Liver (tissue), 9 donors: ENCODE data around the gene MAP3K5. TPM values are rescaled to one million over a fixed set of nuclear protein-coding genes. Genes with fewer than 3 reads are reported as not detected.

Source experiments
- DNase-seq: peaks from one replicate; pipeline ENCODE4 v3.0.0-alpha.2; 2017; ENCODE audit warnings: low spot score
- H3K27ac ChIP-seq, 2 donors: one replicate each; pipeline ENCODE4 v1.7.0; 2013; ENCODE audit warnings: inconsistent platforms in 2 of 2, low read length in 2 of 2, control low read depth in 1 of 2, low read depth in 1 of 2, mild to moderate bottlenecking in 1 of 2
- H3K27me3 ChIP-seq, 4 donors: one replicate each; pipeline versions ENCODE4 v1.6.1 to v1.7.0; 2013; ENCODE audit warnings: low read length in 3 of 4, inconsistent platforms in 1 of 4, mild to moderate bottlenecking in 1 of 4, moderate library complexity in 1 of 4; ENCODE audit not compliant: control insufficient read depth in 4 of 4, insufficient read depth in 4 of 4
- H3K36me3 ChIP-seq, 4 donors: one replicate each; pipeline versions ENCODE4 v1.6.1 to v1.7.0; 2013; ENCODE audit warnings: low read length in 3 of 4, mild to moderate bottlenecking in 3 of 4, low read depth in 1 of 4, moderate library complexity in 1 of 4; ENCODE audit not compliant: control insufficient read depth in 4 of 4, insufficient read depth in 3 of 4
- H3K4me1 ChIP-seq, 4 donors: one replicate each; pipeline versions ENCODE4 v1.6.1 to v1.7.0; 2013; ENCODE audit warnings: low read length in 3 of 4, mild to moderate bottlenecking in 3 of 4, moderate library complexity in 1 of 4; ENCODE audit not compliant: control insufficient read depth in 4 of 4, insufficient read depth in 4 of 4
- H3K4me3 ChIP-seq, 3 donors: one replicate each; pipeline versions ENCODE4 v1.6.1 to v1.7.0; 2013; ENCODE audit warnings: low read length in 3 of 3, control low read depth in 1 of 3, low read depth in 1 of 3, mild to moderate bottlenecking in 1 of 3
- H3K9ac ChIP-seq, 2 donors: one replicate each; pipeline ENCODE4 v1.7.0; 2013; ENCODE audit warnings: low read length in 2 of 2, mild to moderate bottlenecking in 2 of 2, moderate library complexity in 2 of 2, control low read depth in 1 of 2, low read depth in 1 of 2
- H3K9me3 ChIP-seq, 4 donors: one replicate each; pipeline versions ENCODE4 v1.6.1 to v1.7.0; 2013; ENCODE audit warnings: low read length in 3 of 4; ENCODE audit not compliant: control insufficient read depth in 4 of 4
- EGR1 ChIP-seq, 2 donors: IDR thresholded peaks; 2 replicates each; pipeline ENCODE4 v1.6.1; 2016 to 2018; ENCODE audit warnings: antibody characterized with exemption in 2 of 2, low read depth in 2 of 2
- FOXA1 ChIP-seq: IDR thresholded peaks from 2 replicates; pipeline ENCODE4 v1.6.1; 2016; ENCODE audit warnings: antibody characterized with exemption
- HNF4A ChIP-seq, 2 donors: conservative IDR thresholded peaks; 2 replicates each; pipeline ENCODE4 v1.6.1; 2016; ENCODE audit warnings: antibody characterized with exemption in 2 of 2, mild to moderate bottlenecking in 2 of 2
- HNF4G ChIP-seq: IDR thresholded peaks from 2 replicates; pipeline ENCODE4 v1.6.1; 2016; ENCODE audit warnings: antibody characterized with exemption
- JUND ChIP-seq, 2 donors: IDR thresholded peaks; 2 replicates each; pipeline ENCODE4 v1.6.1; 2016; ENCODE audit warnings: antibody characterized with exemption in 2 of 2
- NR2F2 ChIP-seq: IDR thresholded peaks from 2 replicates; pipeline ENCODE4 v1.6.1; 2016; ENCODE audit warnings: antibody characterized with exemption
- RAD21 ChIP-seq, 2 donors: IDR thresholded peaks; 2 replicates each; pipeline ENCODE4 v1.6.1; 2016; ENCODE audit warnings: antibody characterized with exemption in 2 of 2, mild to moderate bottlenecking in 2 of 2
- RXRA ChIP-seq, 2 donors: IDR thresholded peaks; 2 replicates each; pipeline ENCODE4 v1.6.1; 2017 to 2018; ENCODE audit warnings: antibody characterized with exemption in 2 of 2, mild to moderate bottlenecking in 1 of 2
- SP1 ChIP-seq: IDR thresholded peaks from 2 replicates; pipeline ENCODE4 v1.6.1; 2018; ENCODE audit warnings: antibody characterized with exemption, mild to moderate bottlenecking
- TAF1 ChIP-seq: conservative IDR thresholded peaks from 2 replicates; pipeline ENCODE4 v1.6.1; 2016; ENCODE audit warnings: antibody characterized with exemption, mild to moderate bottlenecking
- YY1 ChIP-seq: IDR thresholded peaks from 2 replicates; pipeline ENCODE4 v1.6.1; 2016; ENCODE audit warnings: antibody characterized with exemption, mild to moderate bottlenecking
- WGBS: extraction: QIAGEN DNeasy Blood & Tissue Kit; methylation state at CpG from one replicate; pipeline ENCODE4 v1.1.7; 2013; 5-methylcytosine and 5-hydroxymethylcytosine counted together
- polyA plus RNA-seq, 2 donors: library from polyadenylated mRNA; stranded (reverse) in 1 of 2; unstranded in 1 of 2; fragments of 200-250 nt in 1 of 2; fragments of >200 nt in 1 of 2; fragmentation: Nextera tagmentation in 1 of 2; extraction: Ambion mirVana in 1 of 2; gene quantifications; one replicate each; pipeline versions ENCODE4 v1.2.1 to v1.2.3, GENCODE V29; 2013 to 2015
- total RNA-seq, 2 donors: library from RNA; depleted of rRNA; stranded (reverse); fragments of >200 nt; gene quantifications; one replicate each; pipeline ENCODE4 v1.2.3, GENCODE V29; 2014
- TF ChIP-seq, protein P1 (sequence below): IDR thresholded peaks from 2 replicates; pipeline ENCODE4 v1.6.1; 2016; ENCODE audit warnings: antibody characterized with exemption
- TF ChIP-seq, protein P2 (sequence below): IDR thresholded peaks from 2 replicates; pipeline ENCODE4 v1.6.1; 2016; ENCODE audit warnings: antibody characterized with exemption
- TF ChIP-seq, protein P3 (sequence below): fragments of 150-350 bp; IDR thresholded peaks from 2 replicates; pipeline ENCODE4 v1.5.1; 2017; ENCODE audit warnings: improper control_type of control experiment, low read depth, low read length; ENCODE audit not compliant: missing input control
- TF ChIP-seq, protein P4 (sequence below): IDR thresholded peaks from 2 replicates; pipeline ENCODE4 v1.6.1; 2016; ENCODE audit warnings: antibody characterized with exemption, mild to moderate bottlenecking
- donor health status: healthy.
- donor health status: healthy.
- donor health status: healthy.
- donor health status: healthy.
- donor health status: healthy.

Gene MAP3K5
- total and polyA plus RNA-seq, 4 donors: 2.9 to 18.0 (median 5.5) TPM

DNA sequence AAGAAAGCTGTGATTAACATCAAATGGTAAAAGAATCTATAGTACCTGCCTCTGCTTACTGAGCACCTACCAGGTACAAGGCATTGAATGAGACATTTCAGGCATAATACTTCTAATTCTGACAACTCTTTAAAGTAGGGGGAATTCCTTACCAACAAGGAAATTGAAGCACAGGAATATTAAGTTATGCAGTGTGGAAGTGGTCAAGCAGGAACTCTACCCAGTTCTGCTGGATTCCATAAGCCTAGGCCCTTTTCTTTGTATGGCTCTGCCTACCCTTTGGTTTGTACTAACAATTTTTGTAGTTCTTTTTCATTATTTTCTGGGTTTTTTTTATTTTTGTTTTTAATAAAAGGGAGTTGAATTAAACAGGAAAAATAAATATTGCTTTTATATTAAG lies 114.5 kb downstream of the MAP3K5 start (continued):
- no peak for TF ChIP-seq HNF4G
- no peak for TF ChIP-seq SP1
- TF ChIP-seq, protein P1, sequence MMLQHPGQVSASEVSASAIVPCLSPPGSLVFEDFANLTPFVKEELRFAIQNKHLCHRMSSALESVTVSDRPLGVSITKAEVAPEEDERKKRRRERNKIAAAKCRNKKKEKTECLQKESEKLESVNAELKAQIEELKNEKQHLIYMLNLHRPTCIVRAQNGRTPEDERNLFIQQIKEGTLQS: no peak
- no peak for TF ChIP-seq YY1

DNA sequence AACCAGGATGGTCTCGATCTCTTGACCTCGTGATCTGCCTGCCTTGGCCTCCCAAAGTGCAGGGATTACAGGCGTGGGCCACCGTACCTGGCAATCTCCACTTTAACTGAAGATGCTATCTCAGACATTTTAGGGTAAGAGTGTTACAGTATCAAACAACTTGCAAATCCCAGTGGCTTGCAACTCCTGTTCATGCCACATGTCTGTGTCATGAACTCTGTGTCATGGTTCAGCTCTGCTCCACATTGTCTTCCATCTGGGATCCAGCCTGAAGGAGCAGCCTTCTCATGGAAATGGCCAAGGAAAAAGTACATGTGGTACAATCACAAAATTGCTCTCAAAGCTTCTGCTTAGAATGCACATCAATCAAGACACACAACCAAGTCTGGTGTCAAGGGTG lies 114.9 kb downstream of the MAP3K5 start:
- DNase-seq: no peak
- WGBS: 98% methylated on average over 4 of the region's 4 CpGs
- TF ChIP-seq, protein P2, sequence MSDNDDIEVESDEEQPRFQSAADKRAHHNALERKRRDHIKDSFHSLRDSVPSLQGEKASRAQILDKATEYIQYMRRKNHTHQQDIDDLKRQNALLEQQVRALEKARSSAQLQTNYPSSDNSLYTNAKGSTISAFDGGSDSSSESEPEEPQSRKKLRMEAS: no peak
- TF ChIP-seq NR2F2 (no peak), TAF1 (no peak), SP1 (no peak), HNF4G (no peak), JUND (IDR thresholded peaks at IDR 0.05) (no peak), YY1 (no peak), RXRA (IDR thresholded peaks at IDR 0.05) (no peak), RAD21 (IDR thresholded peaks at IDR 0.05) (no peak), HNF4A (conservative IDR thresholded peaks at IDR 0.05) (no peak), FOXA1 (no peak)
- TF ChIP-seq, protein P3, sequence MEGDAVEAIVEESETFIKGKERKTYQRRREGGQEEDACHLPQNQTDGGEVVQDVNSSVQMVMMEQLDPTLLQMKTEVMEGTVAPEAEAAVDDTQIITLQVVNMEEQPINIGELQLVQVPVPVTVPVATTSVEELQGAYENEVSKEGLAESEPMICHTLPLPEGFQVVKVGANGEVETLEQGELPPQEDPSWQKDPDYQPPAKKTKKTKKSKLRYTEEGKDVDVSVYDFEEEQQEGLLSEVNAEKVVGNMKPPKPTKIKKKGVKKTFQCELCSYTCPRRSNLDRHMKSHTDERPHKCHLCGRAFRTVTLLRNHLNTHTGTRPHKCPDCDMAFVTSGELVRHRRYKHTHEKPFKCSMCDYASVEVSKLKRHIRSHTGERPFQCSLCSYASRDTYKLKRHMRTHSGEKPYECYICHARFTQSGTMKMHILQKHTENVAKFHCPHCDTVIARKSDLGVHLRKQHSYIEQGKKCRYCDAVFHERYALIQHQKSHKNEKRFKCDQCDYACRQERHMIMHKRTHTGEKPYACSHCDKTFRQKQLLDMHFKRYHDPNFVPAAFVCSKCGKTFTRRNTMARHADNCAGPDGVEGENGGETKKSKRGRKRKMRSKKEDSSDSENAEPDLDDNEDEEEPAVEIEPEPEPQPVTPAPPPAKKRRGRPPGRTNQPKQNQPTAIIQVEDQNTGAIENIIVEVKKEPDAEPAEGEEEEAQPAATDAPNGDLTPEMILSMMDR: no peak
- TF ChIP-seq, protein P1: no peak
- Histone ChIP-seq H3K27ac (no peak overlapping the region), H3K4me1 (no peaks in the 10 kb centered on the region), H3K4me3 (no peak overlapping the region), H3K27me3 (no peaks in the 10 kb centered on the region), H3K9me3 (no peaks in the 10 kb centered on the region), H3K9ac (no peak overlapping the region), H3K36me3 (no peaks in the 10 kb centered on the region)

DNA sequence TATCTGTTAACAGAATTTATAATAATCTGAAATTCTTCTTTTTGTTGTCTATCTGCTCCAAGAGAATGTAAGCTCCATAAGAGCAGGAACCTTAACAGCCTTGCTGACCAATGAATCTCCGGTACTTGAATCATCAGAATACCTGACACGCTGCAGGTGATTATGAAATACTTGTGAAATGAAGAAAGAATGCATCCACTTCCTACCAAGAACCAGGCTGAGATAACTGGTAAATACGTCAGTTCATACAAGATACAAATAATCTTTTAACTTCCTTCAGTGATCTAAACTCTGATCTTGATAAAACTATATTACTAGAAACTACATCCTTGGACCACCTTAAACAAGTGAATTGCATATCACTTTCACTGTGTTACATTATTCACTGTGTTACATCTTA lies 116.2 kb downstream of the MAP3K5 start:
- H3K27ac ChIP-seq: no peak overlapping the region
- H3K9ac ChIP-seq: no peak overlapping the region
- no peaks in the 10 kb centered on the region for H3K4me1 ChIP-seq
- no peaks in the 10 kb centered on the region for H3K36me3 ChIP-seq
- no peak for DNase-seq
- H3K27me3 ChIP-seq: no peaks in the 10 kb centered on the region
- 91% methylated on average over 3 of the region's 3 CpGs for WGBS
- H3K4me3 ChIP-seq: no peak overlapping the region
- TF ChIP-seq, protein P4, sequence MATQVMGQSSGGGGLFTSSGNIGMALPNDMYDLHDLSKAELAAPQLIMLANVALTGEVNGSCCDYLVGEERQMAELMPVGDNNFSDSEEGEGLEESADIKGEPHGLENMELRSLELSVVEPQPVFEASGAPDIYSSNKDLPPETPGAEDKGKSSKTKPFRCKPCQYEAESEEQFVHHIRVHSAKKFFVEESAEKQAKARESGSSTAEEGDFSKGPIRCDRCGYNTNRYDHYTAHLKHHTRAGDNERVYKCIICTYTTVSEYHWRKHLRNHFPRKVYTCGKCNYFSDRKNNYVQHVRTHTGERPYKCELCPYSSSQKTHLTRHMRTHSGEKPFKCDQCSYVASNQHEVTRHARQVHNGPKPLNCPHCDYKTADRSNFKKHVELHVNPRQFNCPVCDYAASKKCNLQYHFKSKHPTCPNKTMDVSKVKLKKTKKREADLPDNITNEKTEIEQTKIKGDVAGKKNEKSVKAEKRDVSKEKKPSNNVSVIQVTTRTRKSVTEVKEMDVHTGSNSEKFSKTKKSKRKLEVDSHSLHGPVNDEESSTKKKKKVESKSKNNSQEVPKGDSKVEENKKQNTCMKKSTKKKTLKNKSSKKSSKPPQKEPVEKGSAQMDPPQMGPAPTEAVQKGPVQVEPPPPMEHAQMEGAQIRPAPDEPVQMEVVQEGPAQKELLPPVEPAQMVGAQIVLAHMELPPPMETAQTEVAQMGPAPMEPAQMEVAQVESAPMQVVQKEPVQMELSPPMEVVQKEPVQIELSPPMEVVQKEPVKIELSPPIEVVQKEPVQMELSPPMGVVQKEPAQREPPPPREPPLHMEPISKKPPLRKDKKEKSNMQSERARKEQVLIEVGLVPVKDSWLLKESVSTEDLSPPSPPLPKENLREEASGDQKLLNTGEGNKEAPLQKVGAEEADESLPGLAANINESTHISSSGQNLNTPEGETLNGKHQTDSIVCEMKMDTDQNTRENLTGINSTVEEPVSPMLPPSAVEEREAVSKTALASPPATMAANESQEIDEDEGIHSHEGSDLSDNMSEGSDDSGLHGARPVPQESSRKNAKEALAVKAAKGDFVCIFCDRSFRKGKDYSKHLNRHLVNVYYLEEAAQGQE: no peak
- TF ChIP-seq SP1 (no peak), EGR1 (IDR thresholded peaks at IDR 0.05; ENCODE audit: low read depth in 2 of 2) (no peak), HNF4A (conservative IDR thresholded peaks at IDR 0.05) (no peak)
- TF ChIP-seq, protein P3: no peak
- TF ChIP-seq, protein P2: no peak
- no peaks in the 10 kb centered on the region for H3K9me3 ChIP-seq
